ENCODE results near the gene CCDC9B.

Gene CCDC9B

DNA sequence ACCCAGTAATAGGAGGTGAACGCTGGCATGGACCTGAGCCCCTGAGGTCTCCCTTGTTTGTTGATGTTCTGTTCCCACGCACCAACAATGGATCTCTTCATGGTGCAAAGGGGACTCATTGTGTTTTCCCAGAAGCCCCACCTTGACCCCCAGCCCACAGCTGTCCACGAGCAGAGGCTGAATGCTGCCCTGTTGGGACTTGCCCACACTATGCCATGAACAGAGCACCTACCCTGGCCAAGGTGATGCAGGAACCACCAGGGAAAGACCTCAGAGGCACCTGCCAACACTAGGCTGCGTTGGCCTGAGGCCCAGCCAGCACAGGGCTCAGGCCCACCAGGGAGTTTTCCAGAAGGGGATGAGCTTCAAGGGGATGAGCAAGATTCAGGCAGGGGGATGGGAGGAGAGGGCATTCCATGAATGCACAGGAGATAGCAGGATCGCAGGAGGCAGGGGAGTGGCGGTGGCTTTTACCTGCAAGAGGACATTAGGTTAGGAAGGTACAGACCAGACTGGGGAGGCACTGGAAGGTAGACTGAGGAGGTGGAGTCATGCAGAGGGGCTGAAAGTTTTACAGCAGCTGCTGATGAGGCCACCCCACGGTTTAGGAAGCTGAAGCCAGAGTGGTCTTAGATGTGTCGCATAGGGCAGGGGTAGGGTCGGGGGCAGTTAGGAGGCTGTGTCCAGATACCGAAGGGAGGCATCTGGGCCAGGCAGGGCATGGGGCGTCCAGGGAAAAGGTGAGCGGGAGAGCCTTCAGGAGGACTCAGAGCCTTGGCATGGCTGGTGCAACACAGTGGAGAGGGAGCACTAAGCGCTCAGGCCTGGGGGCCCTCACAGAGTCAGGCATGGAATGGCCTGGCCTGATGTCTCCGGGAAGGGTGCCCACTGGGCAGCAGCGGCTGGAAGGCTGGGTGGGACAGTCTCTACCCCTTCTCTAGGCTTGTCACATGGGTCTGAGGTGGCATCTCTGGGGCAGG, 6.1 kb upstream of the CCDC9B start:
- POLR2A ChIA-PET, result no interaction called here
- DNase-seq (ENCODE audit: extremely low spot score), result no peak
- TF ChIP-seq, protein P1, sequence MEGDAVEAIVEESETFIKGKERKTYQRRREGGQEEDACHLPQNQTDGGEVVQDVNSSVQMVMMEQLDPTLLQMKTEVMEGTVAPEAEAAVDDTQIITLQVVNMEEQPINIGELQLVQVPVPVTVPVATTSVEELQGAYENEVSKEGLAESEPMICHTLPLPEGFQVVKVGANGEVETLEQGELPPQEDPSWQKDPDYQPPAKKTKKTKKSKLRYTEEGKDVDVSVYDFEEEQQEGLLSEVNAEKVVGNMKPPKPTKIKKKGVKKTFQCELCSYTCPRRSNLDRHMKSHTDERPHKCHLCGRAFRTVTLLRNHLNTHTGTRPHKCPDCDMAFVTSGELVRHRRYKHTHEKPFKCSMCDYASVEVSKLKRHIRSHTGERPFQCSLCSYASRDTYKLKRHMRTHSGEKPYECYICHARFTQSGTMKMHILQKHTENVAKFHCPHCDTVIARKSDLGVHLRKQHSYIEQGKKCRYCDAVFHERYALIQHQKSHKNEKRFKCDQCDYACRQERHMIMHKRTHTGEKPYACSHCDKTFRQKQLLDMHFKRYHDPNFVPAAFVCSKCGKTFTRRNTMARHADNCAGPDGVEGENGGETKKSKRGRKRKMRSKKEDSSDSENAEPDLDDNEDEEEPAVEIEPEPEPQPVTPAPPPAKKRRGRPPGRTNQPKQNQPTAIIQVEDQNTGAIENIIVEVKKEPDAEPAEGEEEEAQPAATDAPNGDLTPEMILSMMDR (IDR thresholded peaks at IDR 0.05; ENCODE audit: control extremely low read depth, extremely low read depth, low read depth, missing control alignments), result no peak
- CTCF ChIA-PET, result interaction anchor here (1.0 to 12.9 kb wide), 5 partner anchors 6 to 75 kb away, joined by 3 to 186 read pairs (median 53); partner anchors contain the start of genes CCDC9B, DISP2, IVD and PHGR1

DNA sequence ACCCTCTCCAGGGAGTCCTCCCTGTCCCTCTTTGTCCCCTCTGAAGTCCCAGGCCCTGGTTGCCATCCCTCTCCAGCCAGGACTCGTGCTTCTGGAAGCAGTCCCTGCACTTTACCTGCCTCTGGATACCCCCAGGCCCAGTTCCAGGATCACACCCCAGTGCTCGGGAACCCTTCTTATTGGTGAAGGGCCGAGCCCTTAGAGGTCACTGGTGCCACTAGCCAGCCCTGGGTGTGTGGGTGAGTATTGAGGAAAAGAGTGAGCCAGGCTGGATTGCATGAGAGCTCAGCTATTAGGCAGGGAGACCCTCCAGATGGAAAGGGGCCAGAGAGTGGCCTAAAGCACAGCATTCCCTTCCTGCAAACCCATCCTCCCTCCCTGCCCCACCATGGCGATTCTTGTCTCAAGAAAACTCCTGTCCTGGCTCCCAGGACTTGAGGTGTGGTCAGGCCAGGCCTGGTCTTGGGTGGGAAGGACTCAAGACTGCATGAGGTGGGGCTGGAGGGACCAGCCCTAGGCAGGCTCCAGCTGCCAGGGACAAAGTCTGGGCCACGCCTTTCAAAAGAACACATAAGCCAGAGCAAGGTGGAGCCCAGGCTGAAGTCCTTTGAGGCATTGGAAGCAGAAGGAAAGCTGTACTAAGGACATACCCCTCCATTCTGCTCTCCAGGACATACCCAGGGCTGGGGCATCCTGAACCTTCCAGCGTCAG, 5.3 kb upstream of the CCDC9B start:
- TF ChIP-seq, protein P1 (IDR thresholded peaks at IDR 0.05; ENCODE audit: control extremely low read depth, extremely low read depth, low read depth, missing control alignments), result no peak
- ChIA-PET CTCF (interaction anchor here (1.0 to 16.1 kb wide), 12 partner anchors 6 to 77 kb away, joined by 3 to 222 read pairs (median 38); partner anchors contain the start of genes CCDC9B, DISP2, INAFM2 and IVD), POLR2A (no interaction called here)
- DNase-seq (ENCODE audit: extremely low spot score), result no peak

DNA sequence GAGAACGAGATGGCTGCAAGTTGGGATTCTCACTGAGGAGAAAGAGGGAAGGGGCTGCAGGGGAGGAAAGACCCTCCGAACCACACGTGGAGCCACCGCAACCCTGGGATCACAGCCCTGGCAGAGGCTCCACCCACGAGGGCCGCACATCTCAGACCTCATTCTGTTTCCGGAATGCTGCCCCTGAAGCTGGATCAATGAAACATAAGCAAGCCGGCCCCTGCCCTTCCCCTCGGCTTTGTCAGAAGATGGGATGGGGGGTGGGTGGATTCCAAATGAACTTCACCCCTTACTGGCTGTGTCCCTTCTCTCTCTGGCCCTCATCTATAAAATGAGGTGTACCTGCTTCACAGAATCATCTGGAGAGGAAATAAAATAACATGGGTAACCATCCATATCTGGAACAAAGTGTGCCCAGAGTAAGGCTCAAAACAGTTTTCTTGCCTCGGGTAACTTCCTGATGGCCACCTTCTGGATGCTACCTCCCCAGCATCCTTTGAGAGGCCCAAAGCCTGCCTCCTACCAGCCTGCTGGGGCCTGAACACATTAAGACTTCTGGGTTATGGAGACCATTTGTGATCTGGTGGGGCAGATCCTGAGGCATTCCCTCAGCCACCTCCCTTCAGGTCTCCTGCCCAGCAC, 4.6 kb upstream of the CCDC9B start:
- TF ChIP-seq, protein P1 (IDR thresholded peaks at IDR 0.05; ENCODE audit: control extremely low read depth, extremely low read depth, low read depth, missing control alignments), result no peak
- ChIA-PET POLR2A (no interaction called here), CTCF (interaction anchor here (1.0 to 16.1 kb wide), 24 partner anchors 7 to 119 kb away, joined by 3 to 263 read pairs (median 9); partner anchors contain the start of genes DISP2, INAFM2, IVD and PHGR1)
- no peak for DNase-seq (ENCODE audit: extremely low spot score)

DNA sequence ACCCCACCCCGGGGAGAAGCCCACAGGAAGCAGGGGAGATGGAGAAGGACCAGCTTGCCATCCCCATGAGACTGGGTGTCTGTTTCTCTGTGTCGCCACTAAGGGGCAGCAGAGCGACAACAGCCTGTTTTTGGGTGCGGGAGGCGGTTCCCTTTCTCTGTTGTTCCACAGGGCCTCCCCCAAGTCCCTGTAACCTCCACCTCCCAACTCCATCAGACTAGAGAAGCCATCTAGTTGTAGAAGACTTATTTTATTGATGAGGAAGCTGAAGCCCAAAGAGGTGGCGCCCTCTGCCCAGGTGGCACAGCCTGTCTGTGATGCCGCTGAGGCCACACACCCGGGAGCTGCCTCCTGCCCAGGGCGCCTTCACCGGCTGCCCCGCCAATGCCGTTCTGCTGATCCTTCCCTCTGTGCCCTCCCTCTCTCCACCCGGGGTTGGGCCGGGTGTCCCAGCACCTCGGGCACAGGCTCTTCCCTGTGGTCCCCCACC, 3.9 kb upstream of the CCDC9B start:
- ChIA-PET CTCF (interaction anchor here (0.7 to 16.1 kb wide), 33 partner anchors 8 to 230 kb away, joined by 3 to 263 read pairs (median 7); partner anchors contain the start of genes DISP2, INAFM2, IVD and PHGR1), POLR2A (no interaction called here)
- TF ChIP-seq, protein P1 (IDR thresholded peaks at IDR 0.05; ENCODE audit: control extremely low read depth, extremely low read depth, low read depth, missing control alignments), result peak; percentile 89
- DNase-seq (ENCODE audit: extremely low spot score), result peak; percentile 88

DNA sequence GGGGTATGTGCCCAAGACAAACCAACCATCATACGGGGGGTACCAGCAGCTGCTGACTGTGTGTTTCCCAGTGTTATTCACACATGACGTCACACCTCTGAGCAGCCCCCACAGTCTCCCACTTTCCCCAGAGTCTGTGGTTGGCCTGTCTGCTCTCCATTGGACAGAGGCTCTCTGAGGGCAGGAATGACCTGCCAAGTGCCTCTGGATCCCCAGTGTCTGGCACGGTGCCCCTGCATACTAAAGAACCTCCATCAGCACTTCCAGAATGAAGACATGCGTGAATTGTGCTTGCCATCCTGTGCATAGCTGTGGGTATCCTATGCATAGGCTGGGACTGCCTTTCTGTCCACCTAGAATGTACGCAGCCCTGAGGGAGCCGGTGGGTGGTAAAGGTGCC, 3.5 kb upstream of the CCDC9B start:
- TF ChIP-seq, protein P1 (IDR thresholded peaks at IDR 0.05; ENCODE audit: control extremely low read depth, extremely low read depth, low read depth, missing control alignments), result no peak
- ChIA-PET CTCF (interaction anchor here (0.7 to 16.1 kb wide), 34 partner anchors 8 to 229 kb away, joined by 3 to 263 read pairs (median 7); partner anchors contain the start of genes DISP2, INAFM2, IVD and PHGR1), POLR2A (no interaction called here)
- DNase-seq (ENCODE audit: extremely low spot score), result no peak

Data from GM10248 (cell line).